Head of caudate nucleus (tissue), 42 donors: ENCODE data around the gene GRK3.
"Not testable (repeated sequence)": the region's sequence is repeated elsewhere in the genome, so short reads cannot be mapped to it uniquely, and the experiment has no call there.

Source experiments
- DNase-seq, 42 donors: peaks; one replicate each; pipeline versions ENCODE4 v3.0.0 to v3.0.0-alpha.2; 2020 to 2021; ENCODE audit warnings: mixed read lengths in 7 of 42
- intact Hi-C: fragments of 100-400 bp; cut with DNase I; formaldehyde crosslinking; loops from one replicate; pipeline ENCODE4 v1.15.0; 2022

Gene GRK3

DNA sequence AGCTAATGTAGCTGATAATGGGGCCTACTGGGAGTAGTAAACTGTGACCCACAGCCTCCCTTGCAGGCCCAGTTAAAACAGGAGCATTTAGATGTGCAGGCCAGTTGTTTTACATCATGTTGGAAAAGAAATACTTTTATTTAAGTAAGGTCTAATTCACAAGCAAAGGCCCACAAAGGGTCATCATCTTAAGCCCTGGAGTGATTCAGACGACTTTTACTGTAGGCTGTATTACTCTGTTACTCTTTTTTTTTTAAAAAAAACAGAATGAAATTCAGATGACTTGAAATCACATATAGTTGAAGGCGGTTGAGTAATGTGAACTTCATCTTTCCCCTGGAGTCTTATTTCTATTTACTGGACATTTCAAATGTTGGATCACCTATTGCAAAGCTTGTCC is 3.6 kb downstream of the GRK3 start:
- DNase-seq, intact Hi-C loops: not testable (repeated sequence)

GRCh38 chr22:25569361-25569760 is 4.9 kb downstream of the GRK3 start:
- no peak for DNase-seq
- intact Hi-C loops, result no loop called here

- intact Hi-C loops, result no loop called here
- DNase-seq, result no peak
Measured at GRCh38 chr22:25569983-25570382, 5.5 kb downstream of the GRK3 start.

DNA sequence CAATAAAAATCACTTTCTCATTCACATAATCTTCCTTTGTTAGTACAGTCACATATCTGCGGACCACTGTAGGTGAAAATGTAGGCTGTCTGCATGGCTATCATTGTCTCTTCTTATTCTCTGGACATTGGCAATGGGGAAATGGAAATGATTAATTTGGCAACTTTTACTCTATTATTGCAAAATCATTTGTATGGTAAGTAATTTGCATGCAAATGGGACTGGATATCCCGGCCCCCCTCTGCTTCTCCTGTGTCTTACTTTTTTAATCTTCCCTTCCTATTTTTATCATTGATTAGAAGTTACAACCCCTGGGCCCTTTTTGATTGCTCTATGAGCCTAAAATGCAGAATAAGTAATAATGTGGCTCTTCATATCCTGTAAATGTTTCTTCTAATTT is 6.0 kb downstream of the GRK3 start:
- intact Hi-C loops, result no loop called here
- DNase-seq, result no peak

- DNase-seq, intact Hi-C loops: not testable (repeated sequence)
Measured at GRCh38 chr22:25571969-25572707, 7.7 kb downstream of the GRK3 start.

- DNase-seq, result no peak
- intact Hi-C loops, result no loop called here
Measured at GRCh38 chr22:25572708-25573171, 8.3 kb downstream of the GRK3 start.

- DNase-seq, result no peak
- intact Hi-C loops, result no loop called here
Measured at GRCh38 chr22:25573841-25574240, 9.4 kb downstream of the GRK3 start.

- DNase-seq, result no peak
- intact Hi-C loops, result no loop called here
Measured at GRCh38 chr22:25574736-25575135, 10.3 kb downstream of the GRK3 start.

DNA sequence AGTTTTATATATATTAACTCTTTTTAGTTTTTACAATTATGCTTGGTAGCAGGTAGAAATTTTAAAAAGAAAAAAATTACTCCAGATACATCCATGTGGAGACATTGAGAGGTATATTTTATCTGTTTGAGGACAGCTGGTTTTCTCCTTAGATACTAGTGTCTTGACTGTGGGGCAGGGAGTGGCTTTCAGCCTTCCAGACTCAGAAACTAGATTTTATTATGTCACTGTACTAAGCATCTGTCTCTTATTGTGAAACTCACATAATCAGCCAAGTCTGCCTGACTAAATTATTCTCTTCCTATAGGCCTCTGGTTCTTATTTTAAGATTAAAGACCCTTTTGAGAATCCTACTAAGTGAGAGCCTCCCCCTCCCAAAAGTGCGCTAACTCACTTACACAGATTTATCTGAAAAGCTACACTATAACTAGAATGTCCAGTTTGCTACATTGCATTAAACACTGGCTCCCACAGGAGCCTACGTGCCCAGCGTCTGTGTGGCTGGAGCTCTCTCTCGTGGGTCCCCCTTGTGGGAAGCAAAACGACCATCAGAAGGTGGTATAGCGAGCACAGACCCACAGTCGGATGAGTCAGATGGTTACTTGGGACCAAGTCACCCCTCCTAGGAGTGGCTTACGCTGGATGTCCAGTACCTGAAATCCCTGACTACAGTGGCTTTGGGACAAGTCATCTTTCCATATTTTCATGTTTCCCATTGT is 11.4 kb downstream of the GRK3 start:
- DNase-seq, intact Hi-C loops: not testable (repeated sequence)

- intact Hi-C loops, result not testable (repeated sequence)
Measured at GRCh38 chr22:25581452-25581851, 17.0 kb downstream of the GRK3 start.

DNA sequence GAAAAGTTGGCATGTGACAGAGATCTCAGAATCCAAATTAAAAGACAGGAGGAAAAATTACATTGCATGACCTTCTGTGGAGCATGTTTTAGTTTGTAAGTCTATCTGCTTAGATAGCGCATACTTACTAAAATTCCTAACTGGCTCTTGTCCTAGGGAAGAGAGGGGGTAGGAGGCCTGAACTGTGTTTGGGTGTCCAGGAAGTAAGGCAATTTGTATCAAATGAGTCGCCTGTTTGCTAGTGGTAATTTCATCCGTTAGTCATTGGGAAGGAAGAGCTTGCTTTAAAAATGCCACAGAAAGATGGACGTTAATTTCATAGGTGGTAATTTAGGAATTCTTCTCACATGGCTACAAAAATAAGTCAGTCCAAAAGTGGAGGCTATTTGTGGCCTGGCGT is 18.5 kb downstream of the GRK3 start:
- no peak for DNase-seq
- intact Hi-C loops, result no loop called here

More at GRCh38 chr22:25581452-25581851, 17.0 kb downstream of the GRK3 start:
- not testable (repeated sequence) for DNase-seq

DNA sequence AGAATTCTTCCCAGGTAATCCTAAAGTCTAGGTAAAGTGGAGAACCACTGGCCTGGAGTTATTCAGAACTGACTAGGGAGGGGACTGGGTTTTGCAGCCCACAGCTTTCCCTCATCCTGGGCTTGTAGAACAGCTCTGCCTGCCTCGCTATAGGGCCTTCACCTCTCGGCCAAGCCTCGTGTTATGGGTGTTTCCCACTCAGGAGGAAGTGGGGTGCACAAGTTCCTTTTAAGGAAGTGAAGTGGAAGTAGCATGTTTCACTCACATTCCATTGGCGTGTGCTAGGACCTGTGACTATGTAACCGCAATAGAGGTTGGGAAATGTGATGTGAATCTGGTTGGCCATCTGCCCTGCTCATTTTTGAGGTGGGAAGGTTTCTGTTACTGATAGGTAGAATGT is 20.5 kb downstream of the GRK3 start:
- intact Hi-C loops, result not testable (repeated sequence)

DNA sequence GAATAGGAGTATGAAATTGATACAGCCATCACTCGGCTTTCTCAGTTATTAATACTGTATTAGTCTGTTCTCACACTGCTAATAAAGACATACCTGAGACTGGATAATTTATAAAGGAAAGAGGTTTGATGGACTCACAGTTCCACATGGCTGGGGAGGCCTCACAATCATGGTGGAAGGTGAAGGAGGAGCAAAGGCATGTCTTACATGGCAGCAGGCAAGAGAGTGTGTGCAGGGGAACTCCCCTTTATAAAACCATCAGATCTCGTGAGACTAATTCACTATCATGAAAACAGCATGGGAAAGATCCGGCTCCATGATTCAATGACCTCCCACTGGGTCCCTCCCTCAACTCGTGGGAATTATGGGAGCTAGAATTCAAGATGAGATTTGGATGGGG is 25.2 kb downstream of the GRK3 start:
- DNase-seq, intact Hi-C loops: not testable (repeated sequence)

More for the DNA sequence above, 20.5 kb downstream of the GRK3 start:
- not testable (repeated sequence) for DNase-seq

DNA sequence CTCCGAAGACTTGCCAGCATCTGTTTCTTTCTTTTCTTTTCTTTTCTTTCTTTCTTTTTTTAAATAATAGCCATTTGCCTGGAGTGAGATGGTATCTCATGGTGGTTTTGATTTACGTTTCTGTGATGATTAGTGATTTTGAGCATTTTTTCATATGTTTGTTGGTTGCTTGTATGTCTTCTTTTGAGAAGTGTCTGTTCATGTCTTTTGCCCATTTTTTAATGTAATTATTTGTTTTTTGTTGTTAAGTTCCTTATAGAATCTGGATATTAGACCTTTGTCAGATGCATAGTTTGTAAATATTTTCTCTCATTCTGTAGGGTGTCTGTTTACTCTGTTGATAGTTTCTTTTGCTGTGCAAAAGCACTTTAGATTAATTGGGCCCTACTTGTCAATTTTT is 28.8 kb downstream of the GRK3 start:
- intact Hi-C loops, DNase-seq: not testable (repeated sequence)

GRCh38 chr22:25598609-25599008 is 34.1 kb downstream of the GRK3 start:
- no peak for DNase-seq
- intact Hi-C loops, result no loop called here

- DNase-seq, result no peak
- intact Hi-C loops, result no loop called here
Measured at GRCh38 chr22:25602445-25602844, 38.0 kb downstream of the GRK3 start.

DNA sequence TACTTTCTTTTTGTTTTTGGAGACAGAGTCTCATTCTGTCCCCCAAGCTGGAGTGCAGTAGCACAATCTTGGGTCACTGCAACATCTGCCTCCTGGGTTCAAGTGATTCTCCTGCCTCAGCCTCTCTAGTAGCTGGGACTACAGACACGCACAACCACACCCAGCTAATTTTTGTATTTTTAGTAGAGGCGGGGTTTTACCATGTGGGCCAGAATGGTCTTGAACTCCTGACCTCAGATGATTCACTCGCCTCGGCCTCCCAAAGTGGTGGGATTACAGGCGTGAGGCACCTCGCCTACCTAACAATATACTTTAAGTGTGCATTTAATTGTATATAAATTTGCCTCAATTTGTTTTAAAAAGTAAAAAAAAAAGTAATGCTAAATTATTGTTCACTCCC is 38.4 kb downstream of the GRK3 start:
- DNase-seq, result no peak
- intact Hi-C loops, result no loop called here

DNA sequence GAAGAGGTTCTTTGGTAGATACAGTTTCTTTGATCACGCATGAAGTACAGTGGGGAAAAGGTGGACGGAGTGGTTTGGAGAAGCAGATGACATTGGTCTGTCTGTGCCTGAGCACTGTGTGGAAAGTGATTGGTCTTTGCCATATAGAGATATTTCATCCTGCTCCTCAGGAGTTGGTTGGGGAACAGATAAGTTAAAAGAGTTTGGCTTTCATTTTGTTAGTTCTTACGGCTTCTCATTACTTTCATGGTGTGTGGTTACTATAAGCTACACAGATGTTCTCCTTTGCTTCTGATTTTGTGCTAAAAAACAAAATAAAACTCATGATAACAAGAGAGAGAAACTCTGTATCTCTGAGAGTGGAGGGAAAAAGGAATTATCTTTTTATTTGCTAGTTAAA is 40.7 kb downstream of the GRK3 start:
- intact Hi-C loops, DNase-seq: not testable (repeated sequence)

DNA sequence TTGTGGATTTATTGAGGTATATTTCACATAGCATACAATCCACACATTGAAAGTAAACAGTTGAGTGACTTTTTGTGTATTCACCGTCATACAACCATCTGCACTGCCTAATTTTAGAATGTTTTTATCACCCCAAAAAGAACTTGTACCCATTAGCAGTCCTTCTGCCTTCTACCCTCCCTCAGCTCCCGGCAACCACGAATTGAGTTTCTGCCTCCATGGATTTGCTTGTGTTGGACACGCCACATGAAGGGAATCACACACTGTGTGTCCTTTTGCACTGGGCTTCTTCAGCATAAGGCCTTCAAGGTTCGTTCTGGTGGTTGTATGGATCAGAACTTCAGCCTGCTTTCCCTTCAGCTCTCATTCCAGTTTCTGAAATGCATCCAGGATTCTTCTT is 41.1 kb downstream of the GRK3 start:
- intact Hi-C loops, DNase-seq: not testable (repeated sequence)

DNA sequence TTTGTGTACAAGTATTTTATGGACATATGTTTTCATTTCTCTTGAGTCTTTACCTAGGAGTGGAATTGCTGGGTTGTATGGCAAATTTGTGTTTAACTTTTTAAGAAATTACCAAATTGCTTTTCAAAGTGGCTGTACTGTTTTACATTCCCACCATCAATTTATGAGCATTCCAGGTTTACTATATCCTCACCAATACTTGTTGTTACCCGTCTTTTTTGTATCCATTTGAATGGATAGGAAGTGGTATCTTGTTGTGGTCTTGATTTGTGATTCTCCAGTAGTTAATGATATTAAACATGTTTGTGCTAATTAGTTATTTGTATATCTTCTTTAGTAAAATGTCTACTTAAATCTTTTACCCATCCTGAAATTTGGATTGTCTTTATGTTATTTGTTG is 46.8 kb downstream of the GRK3 start:
- intact Hi-C loops, DNase-seq: not testable (repeated sequence)

DNA sequence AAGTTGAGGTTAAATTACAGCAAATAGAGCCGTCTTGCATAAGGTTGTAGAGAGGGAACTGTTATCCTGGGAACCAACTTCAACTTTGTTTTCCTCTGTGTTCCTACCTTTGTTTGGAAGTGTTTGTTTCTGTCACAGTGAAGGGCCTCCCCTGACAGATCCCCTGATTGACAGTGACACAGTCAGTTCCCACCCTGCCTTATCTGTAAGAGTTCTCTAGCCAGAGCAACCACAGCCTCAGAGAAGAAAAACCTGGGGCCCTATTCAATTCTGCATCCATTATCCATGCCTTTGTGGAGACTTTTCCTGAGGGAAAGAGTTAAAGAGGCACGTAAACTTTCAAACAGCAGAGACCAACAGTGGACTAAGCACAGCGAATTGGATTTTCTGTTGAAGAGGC is 48.7 kb downstream of the GRK3 start:
- intact Hi-C loops, result not testable (repeated sequence)

More for the DNA sequence above, 48.7 kb downstream of the GRK3 start:
- DNase-seq, result not testable (repeated sequence)
